Measurements from ENCODE around the gene RASGRF1.

- TF ChIP-seq CTCF (IDR thresholded peaks at IDR 0.05), result no peak
- TF ChIP-seq EZH2 (IDR thresholded peaks at IDR 0.05; ENCODE audit: borderline replicate concordance, insufficient read depth, low read depth, low read length, poor library complexity, severe bottlenecking), result no peak
Observed at GRCh38 chr15:78938658-78939488, 151.7 kb downstream of the RASGRF1 start.

Measured in B cell (primary cell).